Mucosa of rectum (tissue), 2 donors: ENCODE results near the gene XRCC2.
"Not testable (repeated sequence)": the region's sequence is repeated elsewhere in the genome, so short reads cannot be mapped to it uniquely, and the experiment has no call there.

Source experiments
- H3K27ac ChIP-seq, 2 donors: one replicate each; pipeline ENCODE4 v1.7.0; 2013; ENCODE audit warnings: inconsistent platforms in 2 of 2, low read depth in 2 of 2, low read length in 2 of 2
- H3K27me3 ChIP-seq, 2 donors: one replicate each; pipeline ENCODE4 v1.7.0; 2013; ENCODE audit warnings: low read length in 2 of 2; ENCODE audit not compliant: control insufficient read depth in 2 of 2, insufficient read depth in 2 of 2
- H3K36me3 ChIP-seq, 2 donors: one replicate each; pipeline ENCODE4 v1.7.0; 2013; ENCODE audit warnings: low read length in 2 of 2; ENCODE audit not compliant: control insufficient read depth in 2 of 2, insufficient read depth in 2 of 2
- H3K4me1 ChIP-seq, 2 donors: one replicate each; pipeline ENCODE4 v1.7.0; 2013; ENCODE audit warnings: low read length in 2 of 2, mild to moderate bottlenecking in 1 of 2; ENCODE audit not compliant: control insufficient read depth in 2 of 2, insufficient read depth in 2 of 2
- H3K4me3 ChIP-seq, 2 donors: one replicate each; pipeline ENCODE4 v1.7.0; 2013; ENCODE audit warnings: low read length in 2 of 2
- H3K9ac ChIP-seq, 2 donors: one replicate each; pipeline ENCODE4 v1.7.0; 2013; ENCODE audit warnings: low read length in 2 of 2, low read depth in 1 of 2, mild to moderate bottlenecking in 1 of 2
- H3K9me3 ChIP-seq, 2 donors: one replicate each; pipeline ENCODE4 v1.7.0; 2013; ENCODE audit warnings: low read length in 2 of 2; ENCODE audit not compliant: control insufficient read depth in 2 of 2
- donor health status: healthy.
- donor health status: Normal muscosa, but diverticular disease.

Gene XRCC2

DNA sequence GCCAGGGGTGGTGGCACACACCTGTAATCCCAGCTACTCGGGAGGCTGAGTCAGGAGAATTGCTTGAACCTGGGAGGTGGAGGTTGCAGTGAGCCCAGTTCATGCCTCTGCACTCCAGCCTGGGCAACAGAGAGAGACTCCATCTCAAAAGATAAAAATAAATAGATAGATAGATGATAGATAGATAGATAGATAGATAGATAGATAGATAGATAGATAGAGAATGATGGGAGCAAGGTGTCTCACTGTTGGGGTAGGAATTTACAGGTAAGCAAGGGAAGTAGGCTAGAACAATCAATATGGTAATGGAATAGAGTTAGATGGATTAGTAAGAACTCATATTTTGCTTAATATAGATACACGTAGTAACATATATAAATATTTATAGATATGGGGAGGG lies 16.3 kb upstream of the XRCC2 start:
- not testable (repeated sequence) for H3K36me3 ChIP-seq, H3K9ac ChIP-seq, H3K9me3 ChIP-seq, H3K27me3 ChIP-seq, H3K4me3 ChIP-seq, H3K27ac ChIP-seq, H3K4me1 ChIP-seq

DNA sequence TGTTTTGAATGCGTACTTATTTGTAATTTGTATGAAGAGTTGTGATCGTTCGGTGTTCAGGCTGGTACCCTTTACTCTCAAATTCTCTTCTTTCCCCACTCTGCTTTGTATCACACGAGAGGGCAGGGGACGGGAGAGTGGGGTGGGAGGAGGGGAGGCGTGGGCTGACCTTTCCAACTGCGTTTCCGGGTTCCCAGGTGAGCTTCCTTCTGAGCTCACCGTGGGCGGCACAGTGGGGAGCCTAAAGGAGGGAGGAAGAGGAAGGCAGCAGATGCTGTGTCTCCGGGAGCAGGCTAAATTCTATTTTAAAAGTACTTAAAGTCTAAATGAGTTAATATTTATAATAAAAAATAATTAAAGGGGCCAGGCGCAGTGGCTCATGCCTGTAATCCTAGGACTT lies 7.4 kb upstream of the XRCC2 start:
- Histone ChIP-seq H3K4me3 (no peak overlapping the region), H3K4me1 (no peaks in the 10 kb centered on the region), H3K27ac (no peak overlapping the region), H3K27me3 (no peaks in the 10 kb centered on the region), H3K9me3 (no peaks in the 10 kb centered on the region), H3K36me3 (no peaks in the 10 kb centered on the region), H3K9ac (no peak overlapping the region)

DNA sequence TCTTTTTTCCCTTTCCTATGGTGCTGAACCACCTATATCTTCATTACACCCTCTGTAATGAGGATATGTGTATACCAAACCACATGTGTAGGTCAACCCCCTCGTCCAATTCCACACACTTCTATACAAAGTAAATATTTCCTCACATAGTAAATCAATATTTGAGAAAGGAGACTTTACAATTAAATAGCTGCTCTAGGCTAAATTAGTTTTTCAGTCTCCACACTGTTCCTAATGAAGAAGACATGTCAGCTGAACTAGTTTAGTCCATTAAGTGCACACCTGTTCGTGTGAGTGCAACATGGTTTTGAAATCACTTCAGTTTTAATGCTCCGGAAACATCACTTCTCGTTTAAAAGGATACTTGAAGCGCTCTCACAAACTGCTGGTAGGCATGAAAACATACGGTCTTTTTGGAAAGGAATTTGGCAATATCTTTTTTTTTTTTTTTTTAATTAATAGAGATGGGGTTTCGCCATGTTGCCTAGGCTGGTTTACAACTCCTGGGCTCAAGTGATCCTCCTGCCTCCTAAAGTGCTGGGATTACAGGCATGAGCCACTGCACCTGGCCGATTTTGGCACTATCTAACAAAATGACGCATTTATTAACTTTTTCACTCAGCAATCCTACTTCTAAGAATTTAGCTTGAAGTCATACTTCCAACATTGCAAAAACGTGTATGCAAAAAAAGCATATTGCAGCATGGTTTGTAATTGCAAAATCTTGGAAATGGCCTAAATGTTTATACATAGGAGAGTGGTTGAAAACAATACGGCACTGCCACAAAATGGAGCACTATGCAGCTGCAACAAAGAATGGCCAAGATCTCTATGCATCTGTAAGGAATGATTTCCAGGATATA lies 2.1 kb upstream of the XRCC2 start:
- Histone ChIP-seq H3K4me1 (peaks cover 10 to 12% of the 10 kb centered on the region in 2 donors), H3K36me3 (no peaks in the 10 kb centered on the region), H3K9me3 (no peaks in the 10 kb centered on the region), H3K4me3 (no peak overlapping the region), H3K27me3 (no peaks in the 10 kb centered on the region), H3K27ac (no peak overlapping the region), H3K9ac (no peak overlapping the region)

DNA sequence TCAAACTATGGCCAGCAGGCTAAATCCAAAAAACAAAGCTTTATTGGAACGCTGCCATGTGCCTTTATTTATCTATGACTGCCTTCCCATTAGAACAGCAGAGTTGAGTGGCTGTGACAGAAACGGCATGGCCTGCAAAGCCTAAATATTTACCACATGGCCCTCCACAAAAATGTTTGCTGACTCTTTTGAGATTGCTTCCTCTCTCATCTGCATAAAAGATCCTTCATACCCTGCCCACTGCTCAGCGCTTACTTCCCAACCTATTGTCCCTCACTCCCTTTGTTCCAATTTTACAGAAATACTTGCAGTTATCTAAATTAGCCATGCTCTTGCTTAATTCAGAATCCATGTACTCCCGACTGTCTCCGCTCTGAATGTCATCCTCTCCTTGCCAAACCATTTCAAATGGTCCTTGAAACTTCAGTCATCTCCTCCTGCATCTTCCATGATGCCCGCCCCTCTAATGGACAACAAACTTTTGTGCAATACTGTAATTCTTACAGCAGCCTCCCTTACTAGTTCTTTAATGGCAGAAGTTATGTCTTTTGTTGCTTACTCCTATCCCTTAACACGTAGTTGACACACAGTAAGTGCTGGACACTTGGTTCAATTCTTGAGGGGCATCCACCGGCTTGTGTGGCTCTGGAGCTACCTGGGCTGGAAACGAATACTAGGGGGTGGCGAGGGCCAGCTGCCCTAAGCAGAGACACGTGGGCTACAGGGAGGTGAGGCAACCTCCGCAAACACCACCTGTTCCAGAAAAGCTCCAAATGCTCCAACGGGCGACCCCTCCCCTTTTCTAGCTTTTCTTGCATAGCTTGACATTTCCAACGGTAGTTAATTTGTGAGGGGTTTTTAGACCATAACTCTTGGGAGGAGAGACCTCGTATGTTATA lies 832 bp downstream of the XRCC2 start:
- H3K9me3 ChIP-seq: no peaks in the 10 kb centered on the region
- H3K36me3 ChIP-seq: no peaks in the 10 kb centered on the region
- no peaks in the 10 kb centered on the region for H3K27me3 ChIP-seq
- H3K9ac ChIP-seq: peak overlapping the region; percentile 47 to 69
- H3K4me1 ChIP-seq: peaks cover 10 to 12% of the 10 kb centered on the region in 2 donors
- peak overlapping the region; percentile 76 to 85 for H3K4me3 ChIP-seq
- H3K27ac ChIP-seq: no peak overlapping the region

DNA sequence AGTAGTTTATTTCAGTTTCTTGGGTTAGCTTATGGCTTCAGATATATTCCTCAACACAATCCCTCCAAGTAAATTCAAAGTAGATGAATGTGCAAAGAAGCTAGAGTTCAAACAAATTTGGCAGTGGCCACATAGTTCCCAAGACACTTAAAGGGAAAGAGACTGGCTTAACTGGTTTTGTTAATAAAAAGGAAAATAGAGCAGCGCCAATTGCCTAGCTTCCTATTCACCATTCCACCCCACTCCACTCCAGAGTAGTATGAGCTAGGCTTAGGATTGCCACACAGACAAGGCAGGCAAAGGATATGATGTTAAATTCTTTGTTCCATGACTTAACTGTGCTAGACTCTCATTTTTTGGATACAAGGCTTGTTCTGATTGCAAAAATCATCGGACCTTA lies 2.0 kb downstream of the XRCC2 start:
- H3K9me3 ChIP-seq: no peaks in the 10 kb centered on the region
- H3K27ac ChIP-seq: no peak overlapping the region
- H3K36me3 ChIP-seq: no peaks in the 10 kb centered on the region
- H3K9ac ChIP-seq: no peak overlapping the region
- no peak overlapping the region for H3K4me3 ChIP-seq
- H3K4me1 ChIP-seq: peaks cover 10 to 12% of the 10 kb centered on the region in 2 donors
- no peaks in the 10 kb centered on the region for H3K27me3 ChIP-seq

DNA sequence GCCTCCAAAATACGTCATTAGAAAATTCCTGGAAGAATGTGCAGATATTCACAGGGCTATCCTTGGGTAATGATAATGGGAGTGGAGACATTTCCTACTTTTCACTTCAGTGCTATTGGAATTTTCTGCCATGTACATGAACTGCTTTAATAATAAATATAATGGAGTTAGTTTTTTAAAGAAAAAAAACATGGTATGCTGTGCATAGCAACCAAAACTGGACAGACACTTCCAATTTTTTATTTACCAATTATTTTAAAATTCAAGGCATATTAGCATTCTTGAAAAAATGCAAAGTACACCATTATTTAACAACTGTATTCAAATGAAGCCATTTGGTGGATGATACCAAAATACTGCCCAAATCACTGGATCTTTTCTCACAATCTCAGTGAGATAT lies 3.3 kb downstream of the XRCC2 start:
- no peak overlapping the region for H3K27ac ChIP-seq
- no peaks in the 10 kb centered on the region for H3K9me3 ChIP-seq
- no peak overlapping the region for H3K9ac ChIP-seq
- H3K36me3 ChIP-seq: no peaks in the 10 kb centered on the region
- H3K27me3 ChIP-seq: no peaks in the 10 kb centered on the region
- H3K4me1 ChIP-seq: peaks cover 10 to 12% of the 10 kb centered on the region in 2 donors
- H3K4me3 ChIP-seq: no peak overlapping the region

DNA sequence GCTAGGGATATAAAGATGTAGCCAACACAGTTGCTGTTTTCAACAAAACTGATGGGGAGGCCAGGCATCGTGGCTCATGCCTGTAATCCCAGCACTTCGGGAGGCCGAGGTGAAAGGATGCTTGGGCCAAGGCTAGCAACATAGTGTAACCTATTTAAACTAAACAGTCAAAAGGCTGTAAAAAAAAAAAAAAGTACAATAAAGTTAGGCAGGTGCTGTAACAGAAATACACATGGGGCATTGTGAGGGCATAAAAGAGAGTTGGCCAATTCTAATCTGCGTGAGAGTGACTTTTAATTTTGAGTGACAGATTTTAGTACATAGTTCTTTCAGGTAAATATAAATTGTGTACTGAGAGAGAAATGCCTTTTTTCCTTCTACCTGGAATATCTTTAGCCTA lies 6.2 kb downstream of the XRCC2 start:
- Histone ChIP-seq H3K4me1 (peaks cover under 1% of the 10 kb centered on the region in 2 donors), H3K9ac (no peak overlapping the region), H3K36me3 (no peaks in the 10 kb centered on the region), H3K27ac (no peak overlapping the region), H3K9me3 (no peaks in the 10 kb centered on the region), H3K4me3 (no peak overlapping the region), H3K27me3 (no peaks in the 10 kb centered on the region)

DNA sequence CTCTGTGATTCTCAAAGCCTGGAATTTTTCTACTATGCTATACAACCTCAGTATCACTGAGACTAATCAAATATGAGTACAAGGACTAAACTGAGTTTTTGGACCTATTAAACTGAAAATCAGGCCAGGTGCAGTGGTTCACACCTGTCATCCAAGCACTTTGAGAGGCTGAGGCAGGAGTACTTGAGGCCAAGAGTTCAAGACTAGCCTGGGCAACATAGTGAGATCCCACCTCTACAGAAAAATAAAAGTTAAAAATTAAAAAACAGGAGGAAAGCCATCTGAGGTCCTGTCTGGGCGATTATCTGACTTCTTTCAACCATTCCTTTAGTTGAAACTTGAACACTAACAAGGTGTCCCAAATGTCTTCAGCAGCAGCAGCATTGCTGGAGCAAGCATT lies 7.0 kb downstream of the XRCC2 start:
- Histone ChIP-seq H3K27me3 (no peaks in the 10 kb centered on the region), H3K4me3 (no peak overlapping the region), H3K9me3 (no peaks in the 10 kb centered on the region), H3K36me3 (no peaks in the 10 kb centered on the region), H3K4me1 (no peaks in the 10 kb centered on the region), H3K9ac (no peak overlapping the region), H3K27ac (no peak overlapping the region)

DNA sequence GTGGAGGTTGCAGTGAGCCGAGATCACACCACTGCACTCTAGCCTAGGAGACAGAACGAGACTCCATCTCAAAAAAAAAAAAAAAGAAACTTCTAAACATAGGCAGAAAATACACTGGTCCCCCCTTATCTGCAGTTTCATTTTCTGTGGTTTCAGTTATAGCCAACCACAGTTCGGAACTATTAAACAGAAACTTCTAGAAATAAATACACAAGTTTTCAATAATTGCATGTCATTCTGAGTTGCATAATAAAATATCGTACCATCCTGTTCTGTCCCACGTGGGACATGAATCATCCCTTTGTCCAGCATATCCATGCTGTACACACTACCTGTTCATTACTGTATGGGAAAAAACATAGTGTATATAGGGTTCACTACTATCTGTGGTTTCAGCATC lies 8.0 kb downstream of the XRCC2 start:
- H3K4me3 ChIP-seq: no peak overlapping the region
- H3K36me3 ChIP-seq: no peaks in the 10 kb centered on the region
- no peaks in the 10 kb centered on the region for H3K4me1 ChIP-seq
- no peaks in the 10 kb centered on the region for H3K27me3 ChIP-seq
- no peak overlapping the region for H3K9ac ChIP-seq
- no peak overlapping the region for H3K27ac ChIP-seq
- no peaks in the 10 kb centered on the region for H3K9me3 ChIP-seq

DNA sequence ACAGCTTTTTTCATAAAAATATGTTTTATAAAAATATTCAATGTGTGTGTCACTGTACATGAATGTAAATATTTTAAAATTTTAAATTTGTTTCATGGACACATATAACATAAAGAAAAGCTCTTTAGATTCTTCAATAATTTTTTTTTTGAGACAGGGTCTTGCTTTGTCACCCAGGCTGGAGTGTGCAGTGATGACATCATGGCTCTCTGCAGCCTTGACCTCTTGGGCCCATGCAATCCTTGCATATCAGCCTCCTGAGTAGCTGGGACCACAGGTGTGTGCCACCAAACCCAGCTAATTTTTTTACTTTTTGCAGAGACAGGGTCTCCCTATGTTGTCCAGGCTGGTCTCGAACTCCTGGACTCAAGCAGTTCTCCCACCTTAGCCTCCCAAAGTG lies 9.9 kb downstream of the XRCC2 start:
- no peaks in the 10 kb centered on the region for H3K27me3 ChIP-seq
- no peak overlapping the region for H3K9ac ChIP-seq
- H3K9me3 ChIP-seq: no peaks in the 10 kb centered on the region
- H3K27ac ChIP-seq: no peak overlapping the region
- no peaks in the 10 kb centered on the region for H3K36me3 ChIP-seq
- H3K4me1 ChIP-seq: no peaks in the 10 kb centered on the region
- H3K4me3 ChIP-seq: no peak overlapping the region
